K562 (cell line): ENCODE results near the gene KXD1. TPM values are rescaled to one million over a fixed set of nuclear protein-coding genes. Genes with fewer than 3 reads are reported as not detected.

ENCODE experiments used
- ATF6 ChIP-seq: sonication (generic); formaldehyde crosslinking; IDR thresholded peaks from 2 replicates; pipeline ENCODE4 v1.4.0; 2020; ENCODE audit warnings: mild to moderate bottlenecking, missing genetic modification reagents
- CREB3 ChIP-seq: fragments of 450-650 bp; conservative IDR thresholded peaks from 2 replicates; pipeline ENCODE4 v1.6.1; 2016; ENCODE audit warnings: missing genetic modification characterization, low read depth, mild to moderate bottlenecking, missing compliant biosample characterization, moderate library complexity
- DPF2 ChIP-seq: fragments of 450-650 bp; IDR thresholded peaks from 2 replicates; pipeline ENCODE4 v1.6.1; 2016
- ELK3 ChIP-seq: fragments of 450-650 bp; formaldehyde crosslinking; IDR thresholded peaks from 2 replicates; pipeline ENCODE4 v1.4.0; 2020; ENCODE audit warnings: mild to moderate bottlenecking
- ESRRA ChIP-seq: fragments of 450-650 bp; IDR thresholded peaks from 2 replicates; pipeline ENCODE4 v1.6.1; 2014; ENCODE audit warnings: low read depth, mild to moderate bottlenecking, moderate library complexity, borderline replicate concordance
- ETS1 ChIP-seq: conservative IDR thresholded peaks from 2 replicates; pipeline ENCODE4 v1.6.1; 2011; ENCODE audit warnings: low read depth, mild to moderate bottlenecking, low read length; ENCODE audit not compliant: control insufficient read depth
- FOXP4 ChIP-seq: sonication (generic); formaldehyde crosslinking; IDR thresholded peaks from 2 replicates; pipeline ENCODE4 v1.8.0; 2022; ENCODE audit warnings: mild to moderate bottlenecking, missing genetic modification reagents, borderline replicate concordance
- HDAC6 ChIP-seq: IDR thresholded peaks from 2 replicates; pipeline ENCODE4 v1.6.1; 2012; ENCODE audit warnings: low read depth, mild to moderate bottlenecking, control low read depth, inconsistent platforms, low read length, moderate library complexity
- NCOA6 ChIP-seq: fragments of 450-650 bp; IDR thresholded peaks from 2 replicates; pipeline ENCODE4 v1.6.1; 2017; ENCODE audit warnings: mild to moderate bottlenecking
- NFYB ChIP-seq: IDR thresholded peaks from 2 replicates; pipeline ENCODE4 v1.6.1; 2011; ENCODE audit warnings: mild to moderate bottlenecking, moderate library complexity; ENCODE audit not compliant: insufficient read length; ENCODE audit errors: extremely low read depth
- NRF1 ChIP-seq, 2 experiments: fragments of 450-650 bp; IDR thresholded peaks in 1 of 2; conservative IDR thresholded peaks in 1 of 2; 2 replicates each; pipeline ENCODE4 v1.6.1; 2014; ENCODE audit warnings: mild to moderate bottlenecking in 2 of 2
- PHF20 ChIP-seq: fragments of 450-650 bp; IDR thresholded peaks from 2 replicates; pipeline ENCODE4 v1.6.1; 2018; ENCODE audit not compliant: partially characterized antibody
- PML ChIP-seq: IDR thresholded peaks from 2 replicates; pipeline ENCODE4 v1.6.1; 2012; ENCODE audit warnings: low read length, inconsistent platforms
- SMARCE1 ChIP-seq: fragments of 450-650 bp; IDR thresholded peaks from 2 replicates; pipeline ENCODE4 v1.7.1; 2016; ENCODE audit warnings: mild to moderate bottlenecking
- YY1 ChIP-seq, 3 experiments: IDR thresholded peaks; 2 replicates each; pipeline ENCODE4 v1.6.1; 2011; ENCODE audit warnings: low read length in 2 of 3, mild to moderate bottlenecking in 2 of 3, moderate library complexity in 2 of 3, borderline replicate concordance in 1 of 3, control low read depth in 1 of 3, low read depth in 1 of 3; ENCODE audit not compliant: insufficient read depth in 3 of 3, insufficient replicate concordance in 2 of 3, control insufficient read depth in 1 of 3, insufficient read length in 1 of 3; ENCODE audit errors: extremely low read depth in 1 of 3
- ZNF3 ChIP-seq: fragments of 250-450 bp; sonication (Bioruptor Pico); IDR thresholded peaks from 2 replicates; pipeline ENCODE4 v1.5.0; 2021; ENCODE audit warnings: mild to moderate bottlenecking, moderate library complexity
- ZSCAN29 ChIP-seq: fragments of 450-650 bp; IDR thresholded peaks from 2 replicates; pipeline ENCODE4 v1.6.1; 2017
- polyA plus RNA-seq, 8 experiments: library from polyadenylated mRNA; depleted of rRNA in 4 of 8; stranded (reverse) in 5 of 8; unstranded in 3 of 8; fragments of >200 nt; fragmentation: Nextera tagmentation in 2 of 8; fragmentation: Illumina TruSeq in 1 of 8; extraction: Ambion mirVana in 2 of 8; extraction: Trizol in 1 of 8; gene quantifications; 2 replicates each; pipeline versions ENCODE4 v1.2.1 to v1.2.3, GENCODE V29; 2011 to 2014; ENCODE audit warnings: inconsistent platforms in 1 of 8, missing spikeins in 1 of 8
- total RNA-seq, 7 experiments: library from RNA; depleted of rRNA in 6 of 7; stranded (reverse); fragments of >200 nt in 6 of 7; fragmentation: Illumina TruSeq in 2 of 7; extraction: Trizol in 2 of 7; gene quantifications; 2 replicates each; pipeline versions ENCODE4 v1.2.1 to v1.2.3, GENCODE V29; 2011 to 2021; ENCODE audit warnings: low replicate concordance in 1 of 7

Gene KXD1
- total and polyA plus RNA-seq, 9 of the 15 experiments (the other 6 are each of a cell fraction or from before 2014, with no cell fraction given), result 21.9 to 210 (median 118) TPM

- TF ChIP-seq ETS1 (peak; percentile 81), ESRRA (peak; percentile 99), SMARCE1 (no peak), CREB3 (tag) (no peak), NFYB (peak; percentile 5), FOXP4 (CRISPR knock-in tag) (0 out of 2 replicates have a peak, but pooled peaks have one; percentile 17), NRF1 (conservative IDR thresholded peaks at IDR 0.05 in 1 of 2, IDR thresholded peaks at IDR 0.05 in 1 of 2) (peak; percentile 93 to 94), DPF2 (peak; percentile 37; the same call in 1 of the 2 replicates), ATF6 (CRISPR knock-in tag) (no peak), ELK3 (CRISPR knock-in tag) (no peak), HDAC6 (no peak), PHF20 (peak; percentile 83), ZNF3 (CRISPR knock-in tag) (no peak), YY1 (IDR thresholded peaks at IDR 0.05; ENCODE audit: borderline replicate concordance in 1 of 3, control insufficient read depth in 1 of 3, extremely low read depth in 1 of 3, insufficient read depth in 3 of 3, insufficient read length in 1 of 3, insufficient replicate concordance in 2 of 3, low read depth in 1 of 3, low read length in 2 of 3) (peak in 2 of 3 experiments; percentile 57 to 67), NCOA6 (peak; percentile 94), ZSCAN29 (peak; percentile 78), PML (peak; percentile 33; the same call in 1 of the 2 replicates)
These were observed at the start of gene KXD1 (continued) for GRCh38 chr19:18557411-18558201.
